HepG2 (cell line): Measurements from ENCODE around the gene HIPK3. TPM values are rescaled to one million over a fixed set of nuclear protein-coding genes. Genes with fewer than 3 reads are reported as not detected.
"Not testable (repeated sequence)": the region's sequence is repeated elsewhere in the genome, so short reads cannot be mapped to it uniquely, and the experiment has no call there.

Source experiments
- ATAC-seq: fragments of 200-7000 bp; cut with Tn5 transposase; 3 replicates; pipeline ENCODE4 v1.9.1; 2020; ENCODE audit warnings: mild to moderate bottlenecking, moderate library complexity
- BruUV-seq: library from RNA; stranded (reverse); fragments of 400-500 nt; replicated peaks from 2 replicates; lab custom pipeline; 2021; lab: Mats Ljungman, UMichigan
- CTCF ChIA-PET: fragments of 300-600 bp; formaldehyde crosslinking; extraction: SDS; loops from one replicate; lab custom pipeline; 2021; ENCODE audit warnings: low total read pairs, inconsistent platforms, low intra/inter-chr PET ratio; lab: Yijun Ruan, JAX
- POLR2A ChIA-PET: fragments of 350-600 bp; sonication (Branson Sonifier 250); formaldehyde crosslinking; loops from one replicate; lab custom pipeline; 2020; ENCODE audit warnings: antibody characterized with exemption, inconsistent platforms; lab: Yijun Ruan, JAX
- DNase-seq: peaks from one replicate; pipeline ENCODE4 v3.0.0-alpha.2; 2015; ENCODE audit warnings: low spot score
- FAIRE-seq: peaks from 3 replicates; lab custom pipeline; 2011; peaks lifted over from hg19 to GRCh38; lab: Jason Lieb, UNC
- H2AFZ ChIP-seq: one replicate; pipeline ENCODE4 v1.6.1; 2011; ENCODE audit warnings: low read length, inconsistent platforms
- H3K27ac ChIP-seq: fragments of 300-600 bp; 3 replicates; pipeline ENCODE4 v1.8.0; 2011; ENCODE audit warnings: mixed run types, mild to moderate bottlenecking, mixed read lengths, low read length, inconsistent platforms; ENCODE audit not compliant: insufficient read depth; ENCODE audit errors: extremely low read length
- H3K27me3 ChIP-seq, 2 experiments: fragments of 200-600 bp in 1 of 2; 2 replicates in 1 of 2; 3 replicates in 1 of 2; pipeline versions ENCODE4 v1.6.0 to v1.8.0; 2011; ENCODE audit warnings: low read length in 2 of 2, mild to moderate bottlenecking in 2 of 2, moderate library complexity in 2 of 2, inconsistent platforms in 1 of 2; ENCODE audit not compliant: insufficient read depth in 2 of 2, control insufficient read depth in 1 of 2
- H3K36me3 ChIP-seq, 2 experiments: fragments of 200-600 bp in 1 of 2; replicated peaks in 1 of 2; 2 replicates in 1 of 2; 3 replicates in 1 of 2; pipeline versions ENCODE4 v1.5.1 to v1.8.0; 2011; ENCODE audit warnings: low read length in 2 of 2, inconsistent platforms in 1 of 2; ENCODE audit not compliant: insufficient read depth in 2 of 2, control insufficient read depth in 1 of 2
- H3K4me1 ChIP-seq: 2 replicates; pipeline ENCODE4 v1.5.1; 2012; ENCODE audit warnings: low read length, inconsistent platforms; ENCODE audit not compliant: insufficient read depth
- H3K4me2 ChIP-seq: 2 replicates; pipeline ENCODE4 v1.6.0; 2011; ENCODE audit warnings: low read depth, low read length, inconsistent platforms
- H3K4me3 ChIP-seq, 3 experiments: fragments of 200-600 bp in 1 of 3; sonication (generic), shearing (Covaris generic) in 1 of 3; replicated peaks in 1 of 3; 2 replicates each; pipeline ENCODE4 v1.5.1; 2011 to 2016; ENCODE audit warnings: low read length in 3 of 3, inconsistent platforms in 2 of 3, low read depth in 2 of 3, mild to moderate bottlenecking in 2 of 3, control low read depth in 1 of 3, mixed read lengths in 1 of 3; ENCODE audit not compliant: insufficient read depth in 1 of 3
- H3K79me2 ChIP-seq: one replicate; pipeline ENCODE4 v1.6.1; 2011; ENCODE audit warnings: low read length, inconsistent platforms; ENCODE audit not compliant: insufficient read depth
- H3K9ac ChIP-seq: 2 replicates; pipeline ENCODE4 v1.6.0; 2011; ENCODE audit warnings: mild to moderate bottlenecking, low read depth, low read length, inconsistent platforms; ENCODE audit not compliant: insufficient read depth
- H3K9me3 ChIP-seq: 2 replicates; pipeline ENCODE4 v1.5.1; 2012; ENCODE audit warnings: mild to moderate bottlenecking, low read length
- H4K20me1 ChIP-seq: 2 replicates; pipeline ENCODE4 v1.6.0; 2011; ENCODE audit warnings: inconsistent platforms, mild to moderate bottlenecking, low read length, moderate library complexity; ENCODE audit not compliant: insufficient read depth
- JDP2 ChIP-seq: sonication (generic); formaldehyde crosslinking; IDR thresholded peaks from 2 replicates; pipeline ENCODE4 v1.8.1; 2022; ENCODE audit warnings: missing genetic modification reagents, borderline replicate concordance
- PAX8 ChIP-seq: sonication (generic); formaldehyde crosslinking; IDR thresholded peaks from 2 replicates; pipeline ENCODE4 v1.8.0; 2022; ENCODE audit warnings: mild to moderate bottlenecking, missing genetic modification reagents, borderline replicate concordance
- PHB2 ChIP-seq: fragments of 450-650 bp; IDR thresholded peaks from 2 replicates; pipeline ENCODE4 v1.6.1; 2018; ENCODE audit not compliant: partially characterized antibody
- TCF12 ChIP-seq, 2 experiments: fragments of 450-650 bp in 1 of 2; sonication (generic) in 1 of 2; formaldehyde crosslinking in 1 of 2; IDR thresholded peaks; 2 replicates each; pipeline versions ENCODE4 v1.6.1 to v1.8.0; 2017 to 2022; ENCODE audit warnings: antibody characterized with exemption in 1 of 2, mild to moderate bottlenecking in 1 of 2, missing genetic modification reagents in 1 of 2, moderate library complexity in 1 of 2
- YEATS4 ChIP-seq: sonication (generic); formaldehyde crosslinking; IDR thresholded peaks from 2 replicates; pipeline ENCODE4 v1.4.0; 2020; ENCODE audit warnings: missing genetic modification reagents, borderline replicate concordance
- ZBTB1 ChIP-seq: sonication (generic); formaldehyde crosslinking; IDR thresholded peaks from 2 replicates; pipeline ENCODE4 v1.4.0; 2020; ENCODE audit warnings: missing genetic modification reagents, borderline replicate concordance
- ZZZ3 ChIP-seq: sonication (generic); formaldehyde crosslinking; IDR thresholded peaks from 2 replicates; pipeline ENCODE4 v1.4.0; 2020; ENCODE audit warnings: missing genetic modification reagents, mild to moderate bottlenecking, borderline replicate concordance
- WGBS: methylation state at CpG from one replicate; pipeline ENCODE4 v1.1.6; 2017; ENCODE audit warnings: low lambda C conversion rate; 5-methylcytosine and 5-hydroxymethylcytosine counted together
- in situ Hi-C: cut with HindIII; loops from 2 replicates; pipeline ENCODE4 v1.10.0; 2017; ENCODE audit warnings: low pct_unique_long_range_greater_than_20kb; ENCODE audit not compliant: extremely low pct_ligation_motif_present
- intact Hi-C: fragments of 100-400 bp; cut with micrococcal nuclease; formaldehyde crosslinking; loops from one replicate; pipeline ENCODE4 v1.10.0; 2022; ENCODE audit not compliant: unreplicated experiment
- polyA plus RNA-seq, 8 experiments: library from polyadenylated mRNA; depleted of rRNA in 3 of 8; stranded (reverse) in 7 of 8; unstranded in 1 of 8; fragments of >200 nt; fragmentation: Illumina TruSeq in 4 of 8; extraction: Trizol in 4 of 8; gene quantifications; 2 replicates each; pipeline versions ENCODE4 v1.2.1 to v1.2.3, GENCODE V29; 2011 to 2016; ENCODE audit warnings: low read depth in 4 of 8, missing spikeins in 1 of 8, mixed read lengths in 1 of 8; ENCODE audit not compliant: insufficient read depth in 1 of 8
- total RNA-seq, 5 experiments: library from RNA; depleted of rRNA; stranded (reverse); fragments of >200 nt; fragmentation: Illumina TruSeq; extraction: Trizol; gene quantifications; 2 replicates each; pipeline ENCODE4 v1.2.3, GENCODE V29; 2016; ENCODE audit warnings: low read depth in 1 of 5
- TF ChIP-seq, protein P1 (sequence below): sonication (generic); formaldehyde crosslinking; IDR thresholded peaks from 2 replicates; pipeline ENCODE4 v1.5.0; 2020; ENCODE audit warnings: missing genetic modification reagents
- TF ChIP-seq, protein P2 (sequence below): sonication (generic); formaldehyde crosslinking; IDR thresholded peaks from 2 replicates; pipeline ENCODE4 v1.4.0; 2020; ENCODE audit warnings: mild to moderate bottlenecking, missing genetic modification reagents

Gene HIPK3
- total and polyA plus RNA-seq, 2 of the 13 experiments (the other 11 are each of a cell fraction or from before 2014, with no cell fraction given): 20.5 to 44.3 TPM

DNA sequence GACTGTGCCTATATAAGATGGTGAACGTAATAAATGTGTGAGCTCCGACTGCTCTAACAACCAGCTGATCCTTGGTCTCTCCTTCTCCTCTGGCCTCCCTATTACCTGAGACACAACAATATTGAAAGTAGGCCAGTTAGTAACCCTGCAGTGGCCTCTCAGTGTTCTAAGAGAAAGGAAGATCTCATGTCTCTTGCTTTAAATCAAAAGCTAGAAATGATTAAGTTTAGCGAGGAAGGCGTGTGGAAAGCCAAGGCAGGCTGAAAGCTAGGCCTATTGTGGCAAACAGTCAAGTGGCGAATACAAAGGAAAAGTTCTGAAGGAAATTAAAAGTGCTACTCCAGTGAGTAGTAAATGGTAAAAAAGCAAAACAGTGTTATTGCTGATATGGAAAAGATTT is 39.5 kb downstream of the HIPK3 start (continued):
- no peak for TF ChIP-seq ZZZ3 (CRISPR knock-in tag)
- no peak for TF ChIP-seq PAX8 (CRISPR knock-in tag)
- no peak for TF ChIP-seq PHB2

DNA sequence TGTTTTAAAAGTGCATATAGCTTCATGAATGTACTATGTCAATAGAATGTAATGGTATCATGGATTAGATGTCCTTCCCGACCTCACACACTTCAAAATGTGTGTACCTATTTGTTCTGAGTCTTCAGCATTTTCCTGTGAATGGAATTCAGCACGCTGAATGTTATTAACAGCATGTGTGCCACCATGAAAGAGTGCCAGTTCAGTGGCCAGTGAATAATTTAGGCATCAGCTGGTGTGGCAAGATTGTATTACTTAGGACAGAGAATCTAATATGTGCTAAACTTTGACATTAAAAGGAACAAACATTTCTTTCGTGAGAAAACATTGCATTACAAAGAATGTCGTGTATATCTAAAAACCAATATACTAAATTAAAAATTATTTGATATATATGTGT is 46.4 kb downstream of the HIPK3 start:
- no peak for FAIRE-seq
- Histone ChIP-seq H3K4me3 (no peak overlapping the region), H3K27me3 (no peaks in the 10 kb centered on the region), H3K36me3 (no peaks in the 10 kb centered on the region; a peak in 1 of 5 replicates), H3K27ac (no peak overlapping the region), H4K20me1 (peaks cover 9% of the 10 kb centered on the region; the same call in 1 of the 2 replicates), H3K9ac (no peak overlapping the region), H3K4me2 (no peak overlapping the region), H3K9me3 (no peaks in the 10 kb centered on the region), H3K4me1 (no peaks in the 10 kb centered on the region), H2AFZ (no peak overlapping the region), H3K79me2 (peaks cover 16% of the 10 kb centered on the region)
- POLR2A ChIA-PET: no interaction called here
- TF ChIP-seq, protein P1, sequence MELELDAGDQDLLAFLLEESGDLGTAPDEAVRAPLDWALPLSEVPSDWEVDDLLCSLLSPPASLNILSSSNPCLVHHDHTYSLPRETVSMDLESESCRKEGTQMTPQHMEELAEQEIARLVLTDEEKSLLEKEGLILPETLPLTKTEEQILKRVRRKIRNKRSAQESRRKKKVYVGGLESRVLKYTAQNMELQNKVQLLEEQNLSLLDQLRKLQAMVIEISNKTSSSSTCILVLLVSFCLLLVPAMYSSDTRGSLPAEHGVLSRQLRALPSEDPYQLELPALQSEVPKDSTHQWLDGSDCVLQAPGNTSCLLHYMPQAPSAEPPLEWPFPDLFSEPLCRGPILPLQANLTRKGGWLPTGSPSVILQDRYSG (CRISPR knock-in tag): no peak
- TF ChIP-seq, protein P2, sequence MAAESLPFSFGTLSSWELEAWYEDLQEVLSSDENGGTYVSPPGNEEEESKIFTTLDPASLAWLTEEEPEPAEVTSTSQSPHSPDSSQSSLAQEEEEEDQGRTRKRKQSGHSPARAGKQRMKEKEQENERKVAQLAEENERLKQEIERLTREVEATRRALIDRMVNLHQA (CRISPR knock-in tag): no peak
- TF ChIP-seq TCF12 (IDR thresholded peaks at IDR 0.05) (no peak), TCF12 (CRISPR knock-in tag; IDR thresholded peaks at IDR 0.05) (no peak), JDP2 (CRISPR knock-in tag) (no peak), YEATS4 (CRISPR knock-in tag) (no peak), ZBTB1 (CRISPR knock-in tag) (no peak)
- no TSS peak for BruUV-seq
- 96% methylated on average over 4 of the region's 4 CpGs for WGBS
- in situ Hi-C loops: no loop called here
- ATAC-seq: no peak
- intact Hi-C loops: no loop called here
- CTCF ChIA-PET: no interaction called here
- DNase-seq: no peak

DNA sequence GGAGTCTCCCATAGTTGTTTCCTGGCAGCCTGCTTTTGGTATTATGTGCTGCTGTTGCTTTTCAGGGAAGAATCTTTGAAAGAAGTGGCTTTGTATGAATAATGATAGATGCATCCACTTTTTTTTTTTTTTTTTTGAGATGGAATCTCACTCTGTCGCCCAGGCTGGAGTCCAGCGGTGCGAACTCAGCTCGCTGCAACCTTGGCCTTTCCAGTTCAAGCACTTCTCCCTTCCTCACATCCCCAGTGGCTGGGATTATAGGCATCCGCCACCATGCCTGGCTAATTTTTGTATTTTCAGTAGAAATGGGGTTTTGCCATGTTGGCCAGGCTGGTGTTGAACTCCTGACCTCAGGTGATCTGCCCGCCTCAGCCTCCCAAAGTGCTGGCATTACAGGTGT is 49.6 kb downstream of the HIPK3 start:
- H3K9ac ChIP-seq, FAIRE-seq, H3K27me3 ChIP-seq, CTCF ChIA-PET, H3K36me3 ChIP-seq, POLR2A ChIA-PET, BruUV-seq, H3K9me3 ChIP-seq, H3K4me1 ChIP-seq, H4K20me1 ChIP-seq, H3K4me3 ChIP-seq, intact Hi-C loops, H2AFZ ChIP-seq, H3K27ac ChIP-seq, H3K4me2 ChIP-seq, DNase-seq, in situ Hi-C loops, ATAC-seq: not testable (repeated sequence)
- H3K79me2 ChIP-seq: peaks cover 22% of the 10 kb centered on the region
- WGBS: 98% methylated on average over 6 of the region's 6 CpGs
